SK-N-SH treated with all-trans-retinoic acid at 6 μM for 48 hours (cell line): ENCODE measurements around the gene KCP.

Source experiments
- ATAC-seq: fragments of 200-7000 bp; cut with Tn5 transposase; 3 replicates; pipeline ENCODE4 v1.9.1; 2020; ENCODE audit warnings: mild to moderate bottlenecking, moderate library complexity
- ARNTL ChIP-seq: fragments of 450-650 bp; formaldehyde crosslinking; IDR thresholded peaks from 2 replicates; pipeline ENCODE4 v1.5.0; 2020; ENCODE audit warnings: low read depth, mild to moderate bottlenecking, moderate library complexity, borderline replicate concordance
- BACH2 ChIP-seq: fragments of 250-450 bp; sonication (Bioruptor Pico); IDR thresholded peaks from 2 replicates; pipeline ENCODE4 v1.9.0; 2021; ENCODE audit warnings: mild to moderate bottlenecking, borderline replicate concordance
- CREB5 ChIP-seq: fragments of 250-450 bp; sonication (Bioruptor Pico); IDR thresholded peaks from 2 replicates; pipeline ENCODE4 v1.5.1; 2020; ENCODE audit warnings: low read depth, mild to moderate bottlenecking, moderate library complexity
- CSDC2 ChIP-seq: fragments of 250-450 bp; sonication (Bioruptor Pico); IDR thresholded peaks from 2 replicates; pipeline ENCODE4 v1.5.0; 2020; ENCODE audit warnings: mild to moderate bottlenecking, moderate library complexity
- CSRNP3 ChIP-seq: fragments of 250-450 bp; sonication (Bioruptor Pico); IDR thresholded peaks from 2 replicates; pipeline ENCODE4 v1.5.1; 2021; ENCODE audit warnings: mild to moderate bottlenecking, moderate library complexity
- ESRRG ChIP-seq: fragments of 250-450 bp; sonication (Bioruptor Pico); IDR thresholded peaks from 2 replicates; pipeline ENCODE4 v1.6.1; 2021; ENCODE audit warnings: mild to moderate bottlenecking
- GLIS3 ChIP-seq: fragments of 250-450 bp; sonication (Bioruptor Pico); IDR thresholded peaks from 2 replicates; pipeline ENCODE4 v1.5.0; 2020; ENCODE audit warnings: mild to moderate bottlenecking, moderate library complexity
- ISL1 ChIP-seq: fragments of 250-450 bp; sonication (Bioruptor Pico); IDR thresholded peaks from 2 replicates; pipeline ENCODE4 v2.1.2; 2022; ENCODE audit warnings: mild to moderate bottlenecking, moderate library complexity
- OSR1 ChIP-seq: fragments of 250-450 bp; sonication (Bioruptor Pico); IDR thresholded peaks from 2 replicates; pipeline ENCODE4 v1.8.0; 2022; ENCODE audit warnings: moderate library complexity, mild to moderate bottlenecking, inconsistent platforms
- PATZ1 ChIP-seq: fragments of 250-450 bp; sonication (Bioruptor Pico); IDR thresholded peaks from 2 replicates; pipeline ENCODE4 v1.8.0; 2020; ENCODE audit warnings: mild to moderate bottlenecking, moderate library complexity, borderline replicate concordance
- POU6F1 ChIP-seq: fragments of 250-450 bp; sonication (Bioruptor Pico); IDR thresholded peaks from 2 replicates; pipeline ENCODE4 v1.8.0; 2021; ENCODE audit warnings: low read depth, mild to moderate bottlenecking, moderate library complexity, borderline replicate concordance
- PPARA ChIP-seq: fragments of 250-450 bp; sonication (Bioruptor Pico); IDR thresholded peaks from 2 replicates; pipeline ENCODE4 v1.5.0; 2020; ENCODE audit warnings: mild to moderate bottlenecking, borderline replicate concordance
- RARB ChIP-seq: fragments of 250-450 bp; sonication (Bioruptor Pico); IDR thresholded peaks from 2 replicates; pipeline ENCODE4 v1.8.0; 2021; ENCODE audit warnings: mild to moderate bottlenecking, moderate library complexity
- TCF4 ChIP-seq: fragments of 250-450 bp; sonication (Bioruptor Pico); IDR thresholded peaks from 2 replicates; pipeline ENCODE4 v1.8.0; 2021; ENCODE audit warnings: mild to moderate bottlenecking, moderate library complexity, borderline replicate concordance
- TOX ChIP-seq: fragments of 250-450 bp; sonication (Bioruptor Pico); IDR thresholded peaks from 2 replicates; pipeline ENCODE4 v1.8.0; 2021; ENCODE audit warnings: mild to moderate bottlenecking, moderate library complexity, borderline replicate concordance
- TSHZ2 ChIP-seq: fragments of 250-450 bp; sonication (Bioruptor Pico); IDR thresholded peaks from 2 replicates; pipeline ENCODE4 v1.5.0; 2020; ENCODE audit warnings: mild to moderate bottlenecking, moderate library complexity
- ZC3H10 ChIP-seq: fragments of 250-450 bp; sonication (Bioruptor Pico); IDR thresholded peaks from 2 replicates; pipeline ENCODE4 v1.5.1; 2021; ENCODE audit warnings: mild to moderate bottlenecking, moderate library complexity
- ZFP3 ChIP-seq: fragments of 250-450 bp; sonication (Bioruptor Pico); IDR thresholded peaks from 2 replicates; pipeline ENCODE4 v1.5.0; 2020; ENCODE audit warnings: mild to moderate bottlenecking, moderate library complexity
- ZFP30 ChIP-seq: fragments of 450-650 bp; formaldehyde crosslinking; IDR thresholded peaks from 2 replicates; pipeline ENCODE4 v1.5.0; 2022; ENCODE audit warnings: mild to moderate bottlenecking, moderate library complexity
- ZNF70 ChIP-seq: fragments of 450-650 bp; formaldehyde crosslinking; IDR thresholded peaks from 2 replicates; pipeline ENCODE4 v1.5.0; 2020; ENCODE audit warnings: mild to moderate bottlenecking, moderate library complexity
- ZNF8 ChIP-seq: fragments of 450-650 bp; formaldehyde crosslinking; IDR thresholded peaks from 2 replicates; pipeline ENCODE4 v1.5.0; 2020; ENCODE audit warnings: mild to moderate bottlenecking, moderate library complexity

Gene KCP

GRCh38 chr7:128933180-128933891 is 22.8 kb upstream of the KCP start:
- ATAC-seq = no peak
- TF ChIP-seq OSR1 (CRISPR knock-in tag) = no peak
- no peak for TF ChIP-seq PATZ1 (CRISPR knock-in tag)

GRCh38 chr7:128932862-128933179 is 22.3 kb upstream of the KCP start:
- TF ChIP-seq TSHZ2 (CRISPR knock-in tag) = no peak
- TF ChIP-seq CSDC2 (CRISPR knock-in tag) = no peak
- TF ChIP-seq GLIS3 (CRISPR knock-in tag) = no peak
- no peak for TF ChIP-seq ZNF8 (CRISPR knock-in tag)
- no peak for TF ChIP-seq ZC3H10 (CRISPR knock-in tag)
- no peak for TF ChIP-seq ISL1 (CRISPR knock-in tag)
- TF ChIP-seq CSRNP3 = no peak
- no peak for TF ChIP-seq TCF4 (CRISPR knock-in tag)
- no peak for TF ChIP-seq BACH2 (CRISPR knock-in tag)
- no peak for TF ChIP-seq TOX (CRISPR knock-in tag)
- no peak for TF ChIP-seq ZFP3 (CRISPR knock-in tag)
- no peak for TF ChIP-seq ESRRG (CRISPR knock-in tag)
- TF ChIP-seq ZNF70 (CRISPR knock-in tag) = no peak
- TF ChIP-seq ZFP30 (CRISPR knock-in tag) = no peak
- no peak for TF ChIP-seq OSR1 (CRISPR knock-in tag)
- no peak for TF ChIP-seq CREB5 (CRISPR knock-in tag)
- TF ChIP-seq ARNTL (CRISPR knock-in tag) = no peak
- TF ChIP-seq RARB (CRISPR knock-in tag) = no peak
- TF ChIP-seq, all 23 proteins: peak for 0
- ATAC-seq = no peak

- ATAC-seq = no peak
- no peak for TF ChIP-seq ARNTL (CRISPR knock-in tag)
- TF ChIP-seq PPARA = no peak
- no peak for TF ChIP-seq POU6F1 (CRISPR knock-in tag)
- no peak for TF ChIP-seq ZFP30 (CRISPR knock-in tag)
- no peak for TF ChIP-seq TOX (CRISPR knock-in tag)
- TF ChIP-seq TCF4 (CRISPR knock-in tag) = no peak
- no peak for TF ChIP-seq ZFP3 (CRISPR knock-in tag)
- no peak for TF ChIP-seq ESRRG (CRISPR knock-in tag)
- TF ChIP-seq RARB (CRISPR knock-in tag) = no peak
- no peak for TF ChIP-seq BACH2 (CRISPR knock-in tag)
- TF ChIP-seq CSDC2 (CRISPR knock-in tag) = no peak
- TF ChIP-seq ZNF8 (CRISPR knock-in tag) = no peak
- TF ChIP-seq GLIS3 (CRISPR knock-in tag) = no peak
Observed at GRCh38 chr7:128931965-128932861, 21.7 kb upstream of the KCP start.
